ENCODE measurements around the gene PRELP. TPM values are rescaled to one million over a fixed set of nuclear protein-coding genes. Genes with fewer than 3 reads are reported as not detected.
A peak's percentile ranks its signal among the peaks of the same experiment; 100 is the strongest.

PRELP gene
- total and polyA plus RNA-seq, 9 of the 15 experiments (the other 6 are each of a cell fraction or from before 2014, with no cell fraction given), result 0.04 TPM; not detected in 8

- no peak overlapping the region for H3K9ac ChIP-seq (ENCODE audit: insufficient read depth in 1 of 2, low read depth in 2 of 2, low read length in 2 of 2)
- under 1% methylated on average over 10 of the region's 10 CpGs for WGBS (ENCODE audit: insufficient coverage, low coverage, missing lambda C conversion rate)
- in situ Hi-C loops (cut with MboI), result no loop called here
- H3K27me3 ChIP-seq (ENCODE audit: control insufficient read depth in 2 of 2, insufficient read depth in 2 of 2, low read length in 2 of 2), result peaks cover 58 to 92% of the 10 kb centered on the region in 2 experiments
- H3K27ac ChIP-seq (ENCODE audit: extremely low read depth, low read depth, low read length), result no peak overlapping the region
- H3K9me3 ChIP-seq (replicated peaks; ENCODE audit: control insufficient read depth, insufficient read depth, low read depth, low read length), result no peaks in the 10 kb centered on the region
- no peaks in the 10 kb centered on the region for H3K79me2 ChIP-seq (ENCODE audit: control insufficient read depth, insufficient read depth, low read length)
- H3K4me1 ChIP-seq (replicated peaks in 1 of 2; ENCODE audit: control insufficient read depth in 2 of 2, insufficient read depth in 2 of 2, low read length in 2 of 2), result no peaks in the 10 kb centered on the region; a peak in 1 of 5 replicates
- peak; percentile 32 for FAIRE-seq
- BruUV-seq (replicated peaks), result no TSS peak
- intact Hi-C loops (cut with micrococcal nuclease), result no loop called here
- ChIA-PET CTCF (ENCODE audit: low intra/inter-chr PET ratio) (interaction anchor here (0.6 kb wide), 1 partner anchor 106 kb away, joined by 3 read pairs; no protein-coding TSS in a partner anchor), POLR2A (interaction anchor here (1.3 to 1.6 kb wide), 2 partner anchors 11 to 30 kb away, joined by 3 to 5 read pairs; no protein-coding TSS in a partner anchor)
- no peak overlapping the region for H3K4me3 ChIP-seq
- no peak for ATAC-seq
- DNase-seq (ENCODE audit: extremely low read depth in 1 of 4, low spot score in 3 of 4), result peak in 1 of 4 experiments; percentile 16
- peaks cover 17% of the 10 kb centered on the region for H4K20me1 ChIP-seq (replicated peaks; ENCODE audit: control insufficient read depth, insufficient read depth, low read length)
- H3K9me1 ChIP-seq (ENCODE audit: control insufficient read depth, insufficient read depth, low read length), result no peaks in the 10 kb centered on the region
- no peak overlapping the region for H3K4me2 ChIP-seq (ENCODE audit: insufficient read depth, low read length)
- no peaks in the 10 kb centered on the region for H3K36me3 ChIP-seq (ENCODE audit: control insufficient read depth, insufficient read depth, low read length)
- no peak overlapping the region for H2AFZ ChIP-seq (ENCODE audit: low read depth, low read length)
- TF ChIP-seq FOS (IDR thresholded peaks at IDR 0.05; ENCODE audit: extremely low read depth, insufficient read length) (peak; percentile 22), ZNF324 (CRISPR knock-in tag; IDR thresholded peaks at IDR 0.05) (no peak), ZNF449 (CRISPR knock-in tag; IDR thresholded peaks at IDR 0.05) (no peak), GMEB1 (CRISPR knock-in tag; IDR thresholded peaks at IDR 0.05) (no peak), ZEB2 (IDR thresholded peaks at IDR 0.05) (peak; percentile 78), DPF2 (IDR thresholded peaks at IDR 0.05) (0 out of 2 replicates have a peak, but pooled peaks have one; percentile 22), TEAD4 (IDR thresholded peaks at IDR 0.05; ENCODE audit: low read length) (peak; percentile 47; the same call in 1 of the 2 replicates), TEAD4 (CRISPR knock-in tag; IDR thresholded peaks at IDR 0.05; ENCODE audit: borderline replicate concordance) (no peak), ZNF239 (CRISPR knock-in tag; IDR thresholded peaks at IDR 0.05) (no peak), E2F1 (CRISPR knock-in tag; IDR thresholded peaks at IDR 0.05) (no peak), CREM (IDR thresholded peaks at IDR 0.05; ENCODE audit: low read depth) (peak; percentile 55), ARID1B (IDR thresholded peaks at IDR 0.05) (peak; percentile 66), JUN (IDR thresholded peaks at IDR 0.05; ENCODE audit: borderline replicate concordance, low read depth, low read length) (peak; percentile 45; the same call in 1 of the 2 replicates), JUN (CRISPR knock-in tag; IDR thresholded peaks at IDR 0.05; ENCODE audit: borderline replicate concordance) (no peak), CTBP1 (IDR thresholded peaks at IDR 0.05; ENCODE audit: borderline replicate concordance) (peak; percentile 25; the same call in 1 of the 2 replicates), MYC (IDR thresholded peaks at IDR 0.05; ENCODE audit: low read depth, low read length) (no peak), MYC (CRISPR knock-in tag; IDR thresholded peaks at IDR 0.05; ENCODE audit: borderline replicate concordance, low read depth) (no peak), ZNF282 (CRISPR knock-in tag; IDR thresholded peaks at IDR 0.05) (no peak), NEUROD1 (IDR thresholded peaks at IDR 0.05; ENCODE audit: borderline replicate concordance, low read depth, low read length, partially characterized antibody) (no peak), NFIC (IDR thresholded peaks at IDR 0.05) (no peak)
These were observed 43.6 kb downstream of the PRELP start for GRCh38 chr1:203519053-203519840.
